ENCODE data around the gene EPN3. TPM values are rescaled to one million over a fixed set of nuclear protein-coding genes. Genes with fewer than 3 reads are reported as not detected.

The EPN3 gene
- polyA plus RNA-seq, 1 donor from 2014 or later, result not detected

DNA sequence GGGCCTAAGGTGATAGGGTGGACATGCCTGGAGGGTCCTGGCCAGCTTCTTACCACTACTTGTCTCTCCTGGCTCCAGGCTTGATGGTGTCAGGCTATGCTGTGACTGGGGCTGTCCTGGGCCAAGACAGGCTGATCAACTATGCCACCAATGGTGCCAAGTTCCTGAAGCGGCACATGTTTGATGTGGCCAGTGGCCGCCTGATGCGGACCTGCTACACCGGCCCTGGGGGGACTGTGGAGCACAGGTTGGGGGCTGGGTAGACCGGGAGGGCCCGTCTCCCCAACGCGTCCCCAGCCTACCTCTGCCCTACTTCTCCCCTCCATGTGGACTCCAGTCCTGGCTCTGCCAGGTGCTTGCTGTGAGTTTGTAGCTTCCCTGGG, 18.9 kb downstream of the EPN3 start:
- no peak overlapping the region for H3K27ac ChIP-seq (ENCODE audit: low read length)
- H3K27me3 ChIP-seq (ENCODE audit: insufficient read depth, low read depth, low read length), result no peaks in the 10 kb centered on the region
- no peak overlapping the region for H3K4me2 ChIP-seq (ENCODE audit: low read length)
- H3K36me3 ChIP-seq (ENCODE audit: insufficient read depth, low read length), result no peaks in the 10 kb centered on the region
- TF ChIP-seq, protein P1, sequence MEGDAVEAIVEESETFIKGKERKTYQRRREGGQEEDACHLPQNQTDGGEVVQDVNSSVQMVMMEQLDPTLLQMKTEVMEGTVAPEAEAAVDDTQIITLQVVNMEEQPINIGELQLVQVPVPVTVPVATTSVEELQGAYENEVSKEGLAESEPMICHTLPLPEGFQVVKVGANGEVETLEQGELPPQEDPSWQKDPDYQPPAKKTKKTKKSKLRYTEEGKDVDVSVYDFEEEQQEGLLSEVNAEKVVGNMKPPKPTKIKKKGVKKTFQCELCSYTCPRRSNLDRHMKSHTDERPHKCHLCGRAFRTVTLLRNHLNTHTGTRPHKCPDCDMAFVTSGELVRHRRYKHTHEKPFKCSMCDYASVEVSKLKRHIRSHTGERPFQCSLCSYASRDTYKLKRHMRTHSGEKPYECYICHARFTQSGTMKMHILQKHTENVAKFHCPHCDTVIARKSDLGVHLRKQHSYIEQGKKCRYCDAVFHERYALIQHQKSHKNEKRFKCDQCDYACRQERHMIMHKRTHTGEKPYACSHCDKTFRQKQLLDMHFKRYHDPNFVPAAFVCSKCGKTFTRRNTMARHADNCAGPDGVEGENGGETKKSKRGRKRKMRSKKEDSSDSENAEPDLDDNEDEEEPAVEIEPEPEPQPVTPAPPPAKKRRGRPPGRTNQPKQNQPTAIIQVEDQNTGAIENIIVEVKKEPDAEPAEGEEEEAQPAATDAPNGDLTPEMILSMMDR (IDR thresholded peaks at IDR 0.05; ENCODE audit: poor library complexity, severe bottlenecking), result no peak
- no peak for TF ChIP-seq POLR2AphosphoS5 (IDR thresholded peaks at IDR 0.05)
- TF ChIP-seq RAD21 (conservative IDR thresholded peaks at IDR 0.05), result no peak
- no peak for TF ChIP-seq MXI1 (conservative IDR thresholded peaks at IDR 0.05; ENCODE audit: poor library complexity, severe bottlenecking)
- TF ChIP-seq EP300 (conservative IDR thresholded peaks at IDR 0.05; ENCODE audit: poor library complexity, severe bottlenecking), result no peak
- no peak for TF ChIP-seq SMC3 (conservative IDR thresholded peaks at IDR 0.05; ENCODE audit: poor library complexity)
- TF ChIP-seq EZH2 (IDR thresholded peaks at IDR 0.05; ENCODE audit: borderline replicate concordance, insufficient read depth, low read length, poor library complexity, severe bottlenecking), result no peak
- TF ChIP-seq, protein P2, sequence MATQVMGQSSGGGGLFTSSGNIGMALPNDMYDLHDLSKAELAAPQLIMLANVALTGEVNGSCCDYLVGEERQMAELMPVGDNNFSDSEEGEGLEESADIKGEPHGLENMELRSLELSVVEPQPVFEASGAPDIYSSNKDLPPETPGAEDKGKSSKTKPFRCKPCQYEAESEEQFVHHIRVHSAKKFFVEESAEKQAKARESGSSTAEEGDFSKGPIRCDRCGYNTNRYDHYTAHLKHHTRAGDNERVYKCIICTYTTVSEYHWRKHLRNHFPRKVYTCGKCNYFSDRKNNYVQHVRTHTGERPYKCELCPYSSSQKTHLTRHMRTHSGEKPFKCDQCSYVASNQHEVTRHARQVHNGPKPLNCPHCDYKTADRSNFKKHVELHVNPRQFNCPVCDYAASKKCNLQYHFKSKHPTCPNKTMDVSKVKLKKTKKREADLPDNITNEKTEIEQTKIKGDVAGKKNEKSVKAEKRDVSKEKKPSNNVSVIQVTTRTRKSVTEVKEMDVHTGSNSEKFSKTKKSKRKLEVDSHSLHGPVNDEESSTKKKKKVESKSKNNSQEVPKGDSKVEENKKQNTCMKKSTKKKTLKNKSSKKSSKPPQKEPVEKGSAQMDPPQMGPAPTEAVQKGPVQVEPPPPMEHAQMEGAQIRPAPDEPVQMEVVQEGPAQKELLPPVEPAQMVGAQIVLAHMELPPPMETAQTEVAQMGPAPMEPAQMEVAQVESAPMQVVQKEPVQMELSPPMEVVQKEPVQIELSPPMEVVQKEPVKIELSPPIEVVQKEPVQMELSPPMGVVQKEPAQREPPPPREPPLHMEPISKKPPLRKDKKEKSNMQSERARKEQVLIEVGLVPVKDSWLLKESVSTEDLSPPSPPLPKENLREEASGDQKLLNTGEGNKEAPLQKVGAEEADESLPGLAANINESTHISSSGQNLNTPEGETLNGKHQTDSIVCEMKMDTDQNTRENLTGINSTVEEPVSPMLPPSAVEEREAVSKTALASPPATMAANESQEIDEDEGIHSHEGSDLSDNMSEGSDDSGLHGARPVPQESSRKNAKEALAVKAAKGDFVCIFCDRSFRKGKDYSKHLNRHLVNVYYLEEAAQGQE (IDR thresholded peaks at IDR 0.05; ENCODE audit: borderline replicate concordance), result no peak
- TF ChIP-seq TAF1 (IDR thresholded peaks at IDR 0.05; ENCODE audit: low read depth), result no peak
- H3K9ac ChIP-seq (ENCODE audit: low read length), result no peak overlapping the region
- no peak overlapping the region for H2AFZ ChIP-seq (ENCODE audit: low read depth, low read length)
- no peaks in the 10 kb centered on the region for H3K79me2 ChIP-seq (replicated peaks; ENCODE audit: insufficient read depth, low read length)
- no peak overlapping the region for H3K4me3 ChIP-seq (ENCODE audit: low read length)
- no peaks in the 10 kb centered on the region for H4K20me1 ChIP-seq (ENCODE audit: insufficient read depth)
- H3K9me3 ChIP-seq (ENCODE audit: low read length), result no peaks in the 10 kb centered on the region
- no peaks in the 10 kb centered on the region for H3K9me2 ChIP-seq (ENCODE audit: insufficient read depth, low read length)
- H3F3A ChIP-seq (ENCODE audit: insufficient read depth, low read length, poor library complexity, severe bottlenecking), result no peaks in the 10 kb centered on the region

DNA sequence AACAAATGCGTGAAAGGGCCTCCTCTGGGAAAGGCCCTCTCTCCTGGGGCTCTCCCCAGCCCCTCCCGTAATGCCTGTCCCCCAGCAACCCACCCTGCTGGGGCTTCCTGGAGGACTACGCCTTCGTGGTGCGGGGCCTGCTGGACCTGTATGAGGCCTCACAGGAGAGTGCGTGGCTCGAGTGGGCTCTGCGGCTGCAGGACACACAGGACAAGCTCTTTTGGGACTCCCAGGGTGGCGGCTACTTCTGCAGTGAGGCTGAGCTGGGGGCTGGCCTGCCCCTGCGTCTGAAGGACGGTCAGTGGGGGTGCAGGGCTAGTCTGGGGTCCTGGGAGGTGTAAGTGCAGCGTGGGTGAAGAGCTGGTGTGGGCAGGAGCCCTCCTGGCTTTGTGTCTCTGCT, 19.3 kb downstream of the EPN3 start:
- TF ChIP-seq MXI1 (conservative IDR thresholded peaks at IDR 0.05; ENCODE audit: poor library complexity, severe bottlenecking) (no peak), EP300 (conservative IDR thresholded peaks at IDR 0.05; ENCODE audit: poor library complexity, severe bottlenecking) (no peak), POLR2AphosphoS5 (IDR thresholded peaks at IDR 0.05) (no peak), TAF1 (IDR thresholded peaks at IDR 0.05; ENCODE audit: low read depth) (no peak)
- H3K27me3 ChIP-seq (ENCODE audit: insufficient read depth, low read depth, low read length), result no peaks in the 10 kb centered on the region

More for the DNA sequence above, 19.3 kb downstream of the EPN3 start:
- no peaks in the 10 kb centered on the region for H3F3A ChIP-seq (ENCODE audit: insufficient read depth, low read length, poor library complexity, severe bottlenecking)
- H4K20me1 ChIP-seq (ENCODE audit: insufficient read depth), result no peaks in the 10 kb centered on the region
- H3K27ac ChIP-seq (ENCODE audit: low read length), result no peak overlapping the region
- no peaks in the 10 kb centered on the region for H3K36me3 ChIP-seq (ENCODE audit: insufficient read depth, low read length)
- no peaks in the 10 kb centered on the region for H3K9me3 ChIP-seq (ENCODE audit: low read length)
- H3K9me2 ChIP-seq (ENCODE audit: insufficient read depth, low read length), result no peaks in the 10 kb centered on the region
- H3K79me2 ChIP-seq (replicated peaks; ENCODE audit: insufficient read depth, low read length), result no peaks in the 10 kb centered on the region
- no peak overlapping the region for H3K4me2 ChIP-seq (ENCODE audit: low read length)
- no peak overlapping the region for H2AFZ ChIP-seq (ENCODE audit: low read depth, low read length)
- H3K4me3 ChIP-seq (ENCODE audit: low read length), result no peak overlapping the region
- no peak overlapping the region for H3K9ac ChIP-seq (ENCODE audit: low read length)
